Fibroblast of skin of left biceps (primary cell): ENCODE data around the gene FN3KRP.

Experiments
- DNase-seq, 2 experiments: peaks; one replicate each; pipeline ENCODE4 v3.0.0-alpha.2; 2013; ENCODE audit warnings: low read depth in 2 of 2

The FN3KRP gene, protein sequence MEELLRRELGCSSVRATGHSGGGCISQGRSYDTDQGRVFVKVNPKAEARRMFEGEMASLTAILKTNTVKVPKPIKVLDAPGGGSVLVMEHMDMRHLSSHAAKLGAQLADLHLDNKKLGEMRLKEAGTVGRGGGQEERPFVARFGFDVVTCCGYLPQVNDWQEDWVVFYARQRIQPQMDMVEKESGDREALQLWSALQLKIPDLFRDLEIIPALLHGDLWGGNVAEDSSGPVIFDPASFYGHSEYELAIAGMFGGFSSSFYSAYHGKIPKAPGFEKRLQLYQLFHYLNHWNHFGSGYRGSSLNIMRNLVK

GRCh38 chr17:82716203-82717010 is at the start of gene FN3KRP:
Gene FN3KRP, plus strand, starts transcription at chr17:82716706. Its CDS starts 50 bp downstream, at chr17:82716756.
- DNase-seq, result peak; percentile 62 to 71

- DNase-seq, result no peak
These were observed 49.4 kb upstream of the FN3KRP start for GRCh38 chr17:82666931-82667667.

DNA sequence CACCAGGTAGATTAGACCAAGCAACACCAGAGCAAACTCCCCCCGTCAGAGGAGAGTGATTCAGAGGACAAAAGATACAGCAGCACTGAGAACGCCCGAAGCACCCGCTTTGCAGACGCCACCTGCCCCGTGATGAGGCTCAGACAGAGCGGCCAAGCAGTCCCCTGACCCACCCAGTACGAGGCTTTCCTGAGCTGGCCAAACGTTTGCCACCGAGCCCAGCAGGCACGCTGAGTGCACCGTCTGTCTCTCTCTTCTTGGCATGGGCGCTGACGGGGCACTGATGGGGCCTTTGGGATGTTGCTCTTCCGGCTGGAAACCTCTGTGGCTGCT is 48.9 kb upstream of the FN3KRP start:
- no peak for DNase-seq

- DNase-seq, result no peak
These were observed 48.4 kb upstream of the FN3KRP start for GRCh38 chr17:82668024-82668630.

DNA sequence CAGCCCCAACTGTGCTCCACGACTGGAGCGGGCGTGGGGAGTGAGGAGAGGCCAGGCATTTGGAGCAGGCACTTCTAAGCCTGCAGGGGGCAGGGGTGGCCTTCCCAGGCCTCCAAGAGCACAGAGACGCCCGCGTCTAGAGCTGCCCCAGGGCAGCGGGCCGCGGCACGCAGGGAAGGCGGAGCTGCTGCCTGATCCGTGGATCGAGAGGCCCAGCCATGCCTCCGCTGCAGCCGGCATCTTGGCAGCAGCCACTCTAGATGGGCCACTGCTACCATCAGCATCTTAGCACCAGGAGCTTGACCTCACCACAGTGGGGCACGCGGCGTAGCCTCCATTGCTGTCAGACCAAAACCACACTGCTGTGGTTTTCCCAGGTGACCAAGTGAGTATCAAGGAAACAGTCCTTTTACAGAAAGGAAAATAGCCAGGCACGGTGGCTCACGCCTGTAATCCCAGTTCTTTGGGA is 47.8 kb upstream of the FN3KRP start:
- peak in 1 of 2 experiments; percentile 6 for DNase-seq

GRCh38 chr17:82670661-82671450 is 45.6 kb upstream of the FN3KRP start:
- no peak for DNase-seq

- no peak for DNase-seq
These were observed 41.6 kb upstream of the FN3KRP start for GRCh38 chr17:82674656-82675475.

- DNase-seq, result no peak
These were observed 40.8 kb upstream of the FN3KRP start for GRCh38 chr17:82675476-82676245.

GRCh38 chr17:82677353-82677925 is 39.1 kb upstream of the FN3KRP start:
- DNase-seq, result no peak

- DNase-seq, result no peak
These were observed 38.1 kb upstream of the FN3KRP start for GRCh38 chr17:82678265-82678891.

- DNase-seq, result no peak
These were observed 36.7 kb upstream of the FN3KRP start for GRCh38 chr17:82679586-82680465.

- DNase-seq, result no peak
These were observed 35.0 kb upstream of the FN3KRP start for GRCh38 chr17:82681547-82681946.

GRCh38 chr17:82683534-82683933 is 33.0 kb upstream of the FN3KRP start:
- DNase-seq, result no peak

GRCh38 chr17:82684228-82684841 is 32.2 kb upstream of the FN3KRP start:
- DNase-seq, result no peak

GRCh38 chr17:82685291-82685690 is 31.2 kb upstream of the FN3KRP start:
- no peak for DNase-seq

DNA sequence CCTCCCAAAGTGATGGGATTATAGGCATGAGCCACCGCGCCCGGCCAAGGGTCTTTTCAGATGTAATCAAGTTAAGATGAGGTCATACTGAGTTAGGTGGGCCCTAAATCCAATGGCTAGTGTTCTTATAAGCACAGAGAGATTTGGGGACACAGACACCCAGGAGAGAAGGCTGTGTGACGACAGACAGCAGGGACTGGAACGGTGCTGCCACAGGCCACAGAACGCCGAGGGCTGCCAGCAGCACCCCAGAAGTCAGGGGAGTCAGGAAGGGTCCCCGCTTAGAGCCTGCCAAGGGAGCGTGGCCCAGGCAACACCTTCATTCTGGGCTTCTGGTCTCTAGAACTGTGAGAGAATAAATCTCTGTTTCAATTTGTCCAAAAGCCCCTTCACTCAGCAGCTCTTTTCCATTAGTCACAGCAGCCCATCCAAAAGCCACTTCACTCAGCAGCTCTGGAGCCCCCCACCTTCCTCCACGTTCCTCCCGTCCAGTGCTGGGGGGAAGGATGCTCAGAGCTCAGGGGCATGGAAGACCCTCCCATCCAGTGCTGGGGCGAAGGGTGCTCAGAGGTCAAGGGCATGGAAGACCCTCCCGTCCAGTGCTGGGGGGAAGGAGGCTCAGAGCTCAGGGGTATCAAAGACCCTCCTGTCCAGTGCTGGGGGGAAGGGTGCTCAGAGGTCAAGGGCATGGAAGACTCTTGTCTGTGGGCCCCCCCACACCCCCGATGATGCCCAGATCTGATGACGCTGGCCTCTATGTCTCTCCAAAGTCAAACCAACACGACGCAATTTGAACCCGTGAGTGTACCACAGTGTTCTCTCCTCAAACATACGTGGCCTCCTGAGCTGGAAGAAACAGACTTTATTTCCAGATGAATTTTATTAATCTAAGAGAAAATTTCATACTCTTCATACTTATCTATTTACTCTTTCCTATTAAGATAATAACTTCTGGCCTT is 29.9 kb upstream of the FN3KRP start:
- no peak for DNase-seq
